Endothelial cell of umbilical vein (primary cell): ENCODE measurements around the gene UBE4B. TPM values are rescaled to one million over a fixed set of nuclear protein-coding genes. Genes with fewer than 3 reads are reported as not detected.

Source experiments
- BruUV-seq: library from RNA; stranded (reverse); fragments of 400-500 nt; replicated peaks from 2 replicates; lab custom pipeline; 2021; lab: Mats Ljungman, UMichigan
- CTCF ChIA-PET: fragments of 300-600, 350-600 bp; sonication (Branson Sonifier 250); formaldehyde crosslinking; loops from one replicate; lab custom pipeline; 2021; ENCODE audit warnings: antibody characterized with exemption, inconsistent platforms; lab: Charles Lee
- POLR2A ChIA-PET: fragments of 300-600, 350-600 bp; sonication (Branson Sonifier 250); formaldehyde crosslinking; loops from one replicate; lab custom pipeline; 2021; ENCODE audit warnings: antibody characterized with exemption, inconsistent platforms; lab: Charles Lee
- DNase-seq: peaks from one replicate; pipeline ENCODE4 v3.0.0-alpha.2; 2011; ENCODE audit warnings: low read depth, low spot score
- FAIRE-seq: peaks from 2 replicates; lab custom pipeline; 2011; peaks lifted over from hg19 to GRCh38; lab: Jason Lieb, UNC
- H2AFZ ChIP-seq: 2 replicates; pipeline ENCODE4 v1.6.0; 2012; ENCODE audit warnings: low read depth, low read length, control low read depth, inconsistent platforms
- H3K27ac ChIP-seq: 2 replicates; pipeline ENCODE4 v1.5.1; 2011; ENCODE audit warnings: low read depth, mild to moderate bottlenecking, control low read depth, low read length, moderate library complexity; ENCODE audit not compliant: insufficient read depth
- H3K27me3 ChIP-seq, 2 experiments: 2 replicates each; pipeline versions ENCODE4 v1.6.0 to v1.6.1; 2011; ENCODE audit warnings: low read length in 2 of 2, mixed read lengths in 1 of 2; ENCODE audit not compliant: control insufficient read depth in 2 of 2, insufficient read depth in 2 of 2
- H3K36me3 ChIP-seq, 2 experiments: 2 replicates in 1 of 2; 3 replicates in 1 of 2; pipeline ENCODE4 v1.5.1; 2011; ENCODE audit warnings: low read length in 2 of 2, mild to moderate bottlenecking in 1 of 2, moderate library complexity in 1 of 2; ENCODE audit not compliant: control insufficient read depth in 2 of 2, insufficient read depth in 2 of 2; ENCODE audit errors: extremely low read depth in 1 of 2
- H3K4me1 ChIP-seq: 3 replicates; pipeline ENCODE4 v1.5.1; 2011; ENCODE audit warnings: mild to moderate bottlenecking, low read length; ENCODE audit not compliant: control insufficient read depth, insufficient read depth; ENCODE audit errors: extremely low read depth
- H3K4me2 ChIP-seq: 2 replicates; pipeline ENCODE4 v1.6.1; 2011; ENCODE audit warnings: low read length, control low read depth, mixed read lengths; ENCODE audit not compliant: insufficient read depth
- H3K4me3 ChIP-seq, 3 experiments: fragments of 200-600 bp in 1 of 3; sonication (generic), shearing (Covaris generic) in 1 of 3; replicated peaks in 1 of 3; 2 replicates each; pipeline ENCODE4 v1.5.1; 2011 to 2016; ENCODE audit warnings: control low read depth in 3 of 3, low read length in 3 of 3, mild to moderate bottlenecking in 2 of 3, inconsistent platforms in 1 of 3, low read depth in 1 of 3, moderate library complexity in 1 of 3; ENCODE audit not compliant: insufficient read depth in 1 of 3
- H3K79me2 ChIP-seq: 2 replicates; pipeline ENCODE4 v1.6.0; 2012; ENCODE audit warnings: low read length, inconsistent platforms; ENCODE audit not compliant: control insufficient read depth, insufficient read depth
- H3K9ac ChIP-seq: replicated peaks from 2 replicates; pipeline ENCODE3; 2011; ENCODE audit warnings: low read length, control low read depth; ENCODE audit not compliant: insufficient read depth; ENCODE audit errors: extremely low read depth
- H3K9me1 ChIP-seq: replicated peaks from 3 replicates; pipeline ENCODE4 v1.6.0; 2011; ENCODE audit warnings: mild to moderate bottlenecking, low read length; ENCODE audit not compliant: control insufficient read depth, insufficient read depth; ENCODE audit errors: extremely low read depth
- H3K9me3 ChIP-seq: replicated peaks from 2 replicates; pipeline ENCODE4 v1.5.1; 2012; ENCODE audit warnings: low read length, inconsistent platforms; ENCODE audit not compliant: control insufficient read depth, insufficient read depth
- H4K20me1 ChIP-seq: replicated peaks from 2 replicates; pipeline ENCODE3; 2011; ENCODE audit warnings: mild to moderate bottlenecking, low read length; ENCODE audit not compliant: control insufficient read depth, insufficient read depth; ENCODE audit errors: extremely low read depth
- CTCF ChIP-seq, 2 donors: IDR thresholded peaks; 1 replicate in 1 of 2; 2 replicates in 1 of 2; pipeline ENCODE4 v1.5.1; 2011; ENCODE audit warnings: low read length in 2 of 2, mild to moderate bottlenecking in 2 of 2, moderate library complexity in 2 of 2, control low read depth in 1 of 2, inconsistent platforms in 1 of 2, low read depth in 1 of 2; ENCODE audit not compliant: insufficient read depth in 1 of 2; ENCODE audit errors: extremely low read depth in 1 of 2
- EZH2 ChIP-seq: IDR thresholded peaks from 2 replicates; pipeline ENCODE4 v1.6.1; 2012; ENCODE audit warnings: borderline replicate concordance, low read depth, mild to moderate bottlenecking, moderate library complexity, low read length, inconsistent platforms; ENCODE audit not compliant: severe bottlenecking
- FOS ChIP-seq: IDR thresholded peaks from 2 replicates; pipeline ENCODE4 v1.6.1; 2011; ENCODE audit warnings: mild to moderate bottlenecking, low read length, moderate library complexity, borderline replicate concordance; ENCODE audit not compliant: insufficient read depth
- GATA2 ChIP-seq: IDR thresholded peaks from 2 replicates; pipeline ENCODE4 v1.7.0; 2011; ENCODE audit warnings: low read depth, mild to moderate bottlenecking, moderate library complexity, mixed read lengths, low read length; ENCODE audit not compliant: insufficient read length, insufficient read depth
- JUN ChIP-seq: IDR thresholded peaks from 2 replicates; pipeline ENCODE4 v1.6.1; 2011; ENCODE audit warnings: borderline replicate concordance, low read depth; ENCODE audit not compliant: insufficient read length, insufficient read depth
- MAX ChIP-seq: IDR thresholded peaks from 2 replicates; pipeline ENCODE4 v1.6.1; 2011; ENCODE audit not compliant: insufficient read depth, insufficient read length
- MYC ChIP-seq: IDR thresholded peaks from one replicate; pipeline ENCODE4 v1.6.1; 2011; ENCODE audit warnings: mild to moderate bottlenecking, low read depth, low read length
- POLR2A ChIP-seq: IDR thresholded peaks from 2 replicates; pipeline ENCODE4 v1.6.1; 2012; ENCODE audit warnings: low read depth, mild to moderate bottlenecking, control low read depth, low read length
- dilution Hi-C: fragments of 300-500 bp; cut with MboI; formaldehyde crosslinking; loops from one replicate; pipeline ENCODE4 v1.15.0; 2019; ENCODE audit warnings: low sequenced_read_pairs; ENCODE audit not compliant: extremely low pct_ligation_motif_present
- intact Hi-C: fragments of 100-400 bp; cut with micrococcal nuclease; formaldehyde crosslinking; loops from one replicate; pipeline ENCODE4 v1.10.0; 2022
- polyA plus RNA-seq, 4 experiments: library from polyadenylated mRNA; depleted of rRNA in 3 of 4; stranded (reverse) in 3 of 4; unstranded in 1 of 4; fragments of >200 nt; gene quantifications; 2 replicates each; pipeline versions ENCODE4 v1.2.1 to v1.2.3, GENCODE V29; 2011 to 2012; ENCODE audit warnings: missing spikeins in 1 of 4
- total RNA-seq: library from RNA; stranded (reverse); gene quantifications from 2 replicates; pipeline ENCODE4 v1.2.3, GENCODE V29; 2021

The UBE4B gene
- total and polyA plus RNA-seq, 2 donors (not counting 3 experiments of a cell fraction or from before 2014, with no cell fraction given): 17.8 to 54.5 TPM

- TF ChIP-seq CTCF (IDR thresholded peaks at IDR 0.05; ENCODE audit: extremely low read depth in 1 of 2, insufficient read depth in 1 of 2, low read depth in 1 of 2, low read length in 2 of 2) (no peak), MAX (no peak), EZH2 (no peak), GATA2 (no peak), MYC (no peak), POLR2A (no peak), JUN (no peak), FOS (no peak)
- Histone ChIP-seq H3K9ac (peak overlapping the region; percentile 79), H3K79me2 (no peaks in the 10 kb centered on the region), H3K27ac (peak overlapping the region; percentile 92), H2AFZ (no peak overlapping the region), H4K20me1 (no peaks in the 10 kb centered on the region), H3K4me2 (peak overlapping the region; percentile 72), H3K36me3 (peaks cover 4 to 6% of the 10 kb centered on the region in 2 experiments), H3K27me3 (no peaks in the 10 kb centered on the region), H3K4me3 (no peak overlapping the region), H3K9me3 (no peaks in the 10 kb centered on the region), H3K4me1 (peaks cover 23% of the 10 kb centered on the region), H3K9me1 (no peaks in the 10 kb centered on the region)
- dilution Hi-C loops: no loop called here
- CTCF ChIA-PET: interaction anchor here (0.6 kb wide), 1 partner anchor 11 kb away, joined by 3 read pairs; no protein-coding TSS in a partner anchor
- no TSS peak for BruUV-seq
- FAIRE-seq (no peak), DNase-seq (no peak)
- POLR2A ChIA-PET: no interaction called here
- intact Hi-C loops: loop anchor here (1.0 kb wide), 2 partner anchors 42 to 76 kb away; no protein-coding TSS in a partner anchor
Observed at GRCh38 chr1:10108948-10109708, 76.4 kb downstream of the UBE4B start.
